Esophagus mucosa (tissue), 1 donor: ENCODE measurements around the gene RBM22. TPM values are rescaled to one million over a fixed set of nuclear protein-coding genes. Genes with fewer than 3 reads are reported as not detected.

Source experiments
- ATAC-seq: fragments of 200-7000 bp; cut with Tn5 transposase; one replicate; pipeline ENCODE4 v1.9.1; 2020
- total RNA-seq: library from RNA; stranded (reverse); gene quantifications from one replicate; pipeline ENCODE4 v1.2.4, GENCODE V29; 2023
- donor health status: DM: yes; HTN: yes; CAD: no.

The RBM22 gene
- total RNA-seq, 1 donor from 2014 or later, result 24.4 TPM

DNA sequence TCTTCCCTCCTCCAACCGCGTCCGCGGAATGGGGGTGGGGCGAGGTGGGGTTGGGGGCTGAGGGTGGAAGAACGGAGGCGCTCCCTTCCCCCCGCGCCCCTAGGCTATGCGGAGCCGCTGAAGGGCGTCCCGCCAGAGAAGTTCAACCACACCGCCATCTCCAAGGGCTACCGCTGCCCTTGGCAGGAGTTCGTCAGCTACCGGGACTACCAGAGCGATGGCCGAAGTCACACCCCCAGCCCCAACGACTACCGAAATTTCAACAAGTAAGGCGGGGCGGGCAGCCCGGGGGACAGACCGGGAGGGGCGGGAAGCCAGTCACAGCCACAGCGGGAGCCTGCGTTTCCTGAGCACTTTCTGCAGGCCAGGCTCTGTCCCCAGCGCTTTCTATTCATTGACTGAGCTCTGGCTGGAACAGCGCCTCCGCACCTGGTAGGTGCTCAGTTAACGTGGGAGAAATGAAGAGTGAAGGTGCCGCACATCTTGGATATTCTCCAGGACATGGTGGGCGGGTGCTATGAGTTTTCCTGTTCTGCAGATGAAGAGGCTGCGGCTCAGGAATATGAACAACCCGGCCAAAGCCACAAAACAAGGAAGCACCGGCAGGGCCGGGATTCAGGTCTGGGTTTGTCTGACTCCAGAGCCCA is 28.5 kb downstream of the RBM22 start:
- ATAC-seq, result peak; percentile 70

DNA sequence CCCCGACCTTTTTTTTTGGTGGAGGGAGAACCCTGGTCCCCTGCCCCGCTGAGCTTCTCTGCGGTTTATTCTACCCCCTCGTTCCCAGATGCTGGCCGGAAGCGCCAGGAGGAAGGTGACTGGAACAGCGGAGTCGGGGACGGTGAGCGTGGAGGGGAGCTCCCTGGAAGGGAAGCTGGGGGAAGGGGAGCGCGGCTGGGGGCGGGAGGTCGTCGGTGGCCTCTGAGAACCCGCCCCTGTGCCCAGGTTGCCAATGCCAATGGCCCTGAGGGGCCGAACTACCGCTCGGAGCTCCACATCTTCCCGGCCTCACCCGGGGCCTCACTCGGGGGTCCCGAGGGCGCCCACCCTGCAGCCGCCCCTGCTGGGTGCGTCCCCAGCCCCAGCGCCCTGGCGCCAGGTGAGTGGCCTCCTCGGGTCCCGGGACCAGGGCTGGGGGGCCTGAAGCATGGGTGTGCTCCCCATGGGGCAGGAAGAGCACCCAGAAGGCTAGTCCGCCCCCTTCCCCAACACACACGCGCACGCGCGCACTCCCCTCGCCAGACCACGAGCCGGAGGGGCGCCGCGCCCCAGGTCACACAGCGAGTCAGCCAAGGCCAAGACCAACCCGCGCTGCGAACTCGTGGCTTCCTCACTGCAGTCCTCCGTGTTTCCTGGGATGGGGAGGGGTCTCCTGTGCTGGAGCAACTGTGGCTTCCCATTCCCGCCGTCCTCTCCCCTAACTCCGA is 29.2 kb downstream of the RBM22 start:
- no peak for ATAC-seq

DNA sequence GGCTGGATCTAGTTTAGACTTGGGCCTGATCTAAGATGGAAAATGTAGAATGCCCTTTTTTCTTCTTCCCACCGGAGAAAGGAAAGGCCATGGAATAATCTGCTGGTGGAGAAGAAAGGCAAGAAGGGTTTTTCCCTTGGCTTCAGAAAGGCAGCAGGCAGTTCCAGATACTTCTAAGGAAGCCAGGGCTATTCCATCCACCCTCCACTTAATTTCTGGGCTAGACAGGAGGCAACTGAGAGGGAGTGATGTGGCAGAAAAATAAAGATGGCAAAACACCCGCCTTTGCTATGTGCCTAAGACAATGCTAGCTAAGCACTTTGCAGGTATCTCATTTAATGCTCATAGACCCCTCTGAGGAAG is 29.9 kb downstream of the RBM22 start:
- ATAC-seq, result no peak

DNA sequence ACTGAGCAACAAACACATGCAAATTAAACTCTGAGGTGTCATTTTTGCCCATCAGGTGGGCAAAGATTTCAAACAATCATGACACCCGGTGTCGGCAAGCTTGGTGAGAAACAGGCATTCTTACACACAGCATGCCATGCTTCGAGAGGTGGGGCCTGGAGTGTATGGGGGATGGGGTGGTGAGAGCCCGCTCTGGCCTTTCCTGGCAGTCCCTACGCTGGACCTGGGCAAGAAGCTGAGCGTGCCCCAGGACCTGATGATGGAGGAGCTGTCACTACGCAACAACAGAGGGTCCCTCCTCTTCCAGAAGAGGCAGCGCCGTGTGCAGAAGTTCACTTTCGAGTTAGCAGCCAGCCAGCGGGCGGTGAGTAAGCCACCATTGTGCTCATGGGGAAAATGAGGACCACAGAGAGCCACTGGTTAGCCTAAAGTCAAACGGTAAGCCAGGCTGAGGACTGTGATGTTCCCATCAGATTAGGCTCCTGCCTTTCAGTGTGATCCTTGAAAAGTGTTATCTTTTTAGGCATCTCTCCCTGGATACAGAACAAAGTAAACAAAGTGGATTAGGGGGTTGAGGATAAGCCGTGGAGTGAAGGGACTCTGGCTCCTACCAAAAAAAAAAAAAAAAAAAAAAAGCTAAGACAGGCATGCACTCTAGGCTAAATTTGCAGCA is 30.5 kb downstream of the RBM22 start:
- no peak for ATAC-seq

DNA sequence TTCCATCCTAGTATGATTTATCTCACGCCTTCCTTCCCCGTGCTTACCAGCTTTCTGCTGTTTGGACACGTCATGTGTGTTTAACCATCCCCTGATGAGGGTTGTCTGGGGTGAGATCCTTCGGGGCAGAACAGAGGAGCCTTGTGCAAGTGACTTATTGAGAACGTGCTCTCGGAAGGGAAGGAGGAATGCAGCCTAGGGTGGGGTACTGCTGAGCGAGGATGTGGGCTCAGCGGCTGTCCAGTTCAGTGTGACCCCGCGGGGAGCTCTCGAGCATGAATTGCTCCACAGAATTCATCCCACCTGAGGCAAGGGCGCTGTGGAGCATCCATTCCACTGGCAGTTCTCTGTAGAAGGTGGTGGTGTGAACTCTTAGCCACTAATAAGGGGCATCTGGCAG is 35.8 kb downstream of the RBM22 start:
- peak; percentile 48 for ATAC-seq

DNA sequence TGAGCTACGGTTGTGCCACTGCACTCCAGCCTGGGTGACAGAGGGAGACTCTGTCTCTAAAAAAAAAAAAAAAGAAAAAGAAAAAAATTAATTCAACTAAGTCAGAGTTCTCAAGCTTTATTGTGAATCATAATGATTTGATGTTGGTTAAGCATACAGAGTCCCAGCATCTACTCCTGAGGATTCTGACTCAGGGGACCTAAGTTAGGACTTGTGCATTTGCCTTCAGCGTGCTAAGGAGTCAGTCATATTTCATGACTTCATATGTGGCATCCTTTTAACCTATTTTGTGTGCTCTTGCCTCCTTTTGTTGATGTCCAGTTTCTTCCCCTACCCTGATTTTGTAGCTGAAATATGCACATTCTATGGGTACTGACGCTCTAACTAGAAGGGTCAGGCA is 36.9 kb downstream of the RBM22 start:
- ATAC-seq, result no peak

DNA sequence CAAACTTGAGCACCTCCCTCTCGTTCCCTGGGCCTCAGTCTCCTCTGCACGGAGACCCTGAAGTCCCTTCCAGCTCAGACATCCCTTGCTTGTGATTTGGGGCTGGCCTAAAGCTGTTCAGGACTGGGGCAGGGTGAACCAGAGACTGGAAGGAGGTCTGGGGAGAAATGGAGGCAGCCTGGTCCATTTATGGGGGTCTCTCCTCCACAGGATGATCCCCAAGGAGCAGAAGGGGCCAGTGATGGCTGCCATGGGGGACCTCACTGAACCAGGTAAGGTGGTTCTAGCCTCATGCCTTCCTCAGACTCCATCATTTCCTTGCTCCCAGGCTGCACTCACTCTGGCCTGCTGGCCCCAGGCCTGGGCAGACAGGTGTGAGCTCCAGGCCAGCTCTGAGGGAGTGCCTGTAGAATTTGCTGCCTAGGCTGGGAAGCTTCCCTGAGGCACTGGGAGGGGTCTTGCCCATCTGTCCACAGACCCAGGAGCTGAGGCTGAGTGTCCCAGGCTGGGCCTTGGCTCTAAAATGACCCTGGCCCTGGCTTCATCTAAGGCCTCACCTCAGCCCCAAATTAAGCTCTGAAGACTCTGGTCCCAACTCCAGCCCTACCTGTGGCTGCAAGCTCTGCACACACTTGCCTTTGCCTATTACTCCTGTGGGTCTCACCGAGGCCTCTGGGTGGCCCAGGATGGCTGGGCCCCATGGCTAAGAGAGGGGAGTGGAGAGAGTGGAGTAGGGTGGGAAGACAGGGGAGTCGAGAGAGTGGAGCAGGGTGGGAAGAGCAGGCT is 37.9 kb downstream of the RBM22 start:
- ATAC-seq, result no peak

DNA sequence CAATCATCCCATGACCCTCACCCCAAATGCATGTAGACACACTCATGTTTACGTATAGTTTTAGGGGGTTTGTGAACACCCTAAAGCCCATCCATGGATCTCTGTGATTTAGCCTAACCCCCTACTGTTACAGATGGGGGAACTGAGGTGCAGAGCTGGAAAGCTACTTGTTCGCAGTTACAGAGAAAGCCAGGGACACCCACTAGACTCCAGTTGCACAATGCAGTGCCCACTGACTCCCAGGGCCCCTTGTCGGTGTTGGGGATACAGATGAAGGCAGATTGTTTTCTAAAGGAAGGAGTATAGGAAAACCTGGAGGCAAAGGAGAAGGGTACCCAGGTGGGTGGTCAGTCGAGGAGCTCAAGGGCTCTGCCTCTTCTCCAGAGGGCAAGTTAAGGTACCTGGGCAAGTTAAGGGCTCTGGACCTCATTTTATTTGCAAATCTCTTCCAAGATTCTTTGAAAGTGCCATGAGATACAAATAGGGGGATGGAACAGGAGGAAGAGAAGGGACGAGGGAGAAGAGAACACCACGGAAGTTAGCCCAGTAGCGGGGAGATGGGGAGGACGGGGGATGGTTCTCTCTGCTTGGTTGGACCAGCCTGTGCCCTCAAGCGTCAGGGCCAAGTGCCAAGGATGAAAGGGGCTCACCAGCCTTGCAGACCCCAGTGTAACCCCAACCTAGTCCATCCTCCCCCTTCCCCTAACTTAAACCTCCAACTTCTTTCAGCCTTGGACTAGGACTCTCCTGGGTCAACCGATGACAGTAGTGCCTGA is 38.9 kb downstream of the RBM22 start:
- ATAC-seq, result no peak

DNA sequence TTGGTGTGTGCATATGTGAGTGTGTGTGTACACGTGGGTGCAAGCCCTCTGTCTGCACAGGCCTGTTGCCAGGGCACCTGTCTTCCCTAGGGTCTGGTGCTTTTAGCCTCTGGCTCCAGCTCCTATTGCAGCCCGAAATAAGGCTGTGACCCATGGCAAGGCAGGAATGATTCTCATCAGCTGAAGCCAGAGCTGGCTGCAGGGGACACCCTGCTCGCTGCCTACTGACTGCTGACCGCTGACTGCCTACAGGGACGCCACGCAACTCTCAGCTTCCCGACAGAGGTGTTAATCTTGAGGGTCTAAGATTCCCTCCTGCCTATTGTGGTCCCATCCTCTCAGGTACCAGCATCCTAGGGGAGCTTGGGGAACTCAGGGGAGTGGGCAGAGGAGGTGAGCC is 39.8 kb downstream of the RBM22 start, which contains the start of gene MYOZ3:
Gene MYOZ3, plus strand, starts transcription at position 166 of the 400 bp plus-strand sequence. CDS start 1,691 bp downstream, outside the sequence.
- ATAC-seq, result no peak

DNA sequence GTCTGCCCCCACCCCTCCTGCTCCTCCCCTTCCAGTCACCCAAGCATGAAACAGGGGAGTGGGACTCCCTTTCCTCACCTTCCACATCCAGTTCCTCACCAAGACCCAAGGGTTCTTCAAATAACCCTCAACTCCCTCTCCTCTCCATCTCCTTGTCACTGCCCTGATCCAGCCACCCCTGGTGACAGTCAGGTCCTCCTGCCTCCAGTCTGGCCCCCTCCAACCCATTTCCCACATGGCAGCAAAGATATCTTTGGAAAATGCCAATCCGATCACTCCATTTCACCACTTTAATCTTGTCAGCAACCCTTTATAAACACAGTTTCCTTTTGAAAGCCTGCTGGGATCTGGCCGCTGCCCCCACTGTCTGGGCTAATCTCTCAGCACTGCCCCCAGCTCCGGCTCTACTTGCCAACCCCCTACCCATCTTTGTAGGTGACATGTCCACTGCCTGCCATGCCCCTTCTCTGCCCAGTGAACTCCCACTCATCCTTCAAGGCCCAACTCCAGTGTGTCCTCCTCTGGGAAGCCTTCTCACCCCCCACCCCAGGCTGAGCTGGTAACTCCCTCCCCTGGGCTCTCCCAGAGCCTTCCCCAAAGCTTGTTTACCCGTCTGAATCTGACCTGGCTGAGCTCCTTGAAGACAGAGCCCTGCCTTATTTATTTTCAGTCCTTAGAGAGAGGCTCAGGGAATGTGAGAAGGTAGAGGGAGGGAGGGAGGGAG is 40.6 kb downstream of the RBM22 start:
- no peak for ATAC-seq

DNA sequence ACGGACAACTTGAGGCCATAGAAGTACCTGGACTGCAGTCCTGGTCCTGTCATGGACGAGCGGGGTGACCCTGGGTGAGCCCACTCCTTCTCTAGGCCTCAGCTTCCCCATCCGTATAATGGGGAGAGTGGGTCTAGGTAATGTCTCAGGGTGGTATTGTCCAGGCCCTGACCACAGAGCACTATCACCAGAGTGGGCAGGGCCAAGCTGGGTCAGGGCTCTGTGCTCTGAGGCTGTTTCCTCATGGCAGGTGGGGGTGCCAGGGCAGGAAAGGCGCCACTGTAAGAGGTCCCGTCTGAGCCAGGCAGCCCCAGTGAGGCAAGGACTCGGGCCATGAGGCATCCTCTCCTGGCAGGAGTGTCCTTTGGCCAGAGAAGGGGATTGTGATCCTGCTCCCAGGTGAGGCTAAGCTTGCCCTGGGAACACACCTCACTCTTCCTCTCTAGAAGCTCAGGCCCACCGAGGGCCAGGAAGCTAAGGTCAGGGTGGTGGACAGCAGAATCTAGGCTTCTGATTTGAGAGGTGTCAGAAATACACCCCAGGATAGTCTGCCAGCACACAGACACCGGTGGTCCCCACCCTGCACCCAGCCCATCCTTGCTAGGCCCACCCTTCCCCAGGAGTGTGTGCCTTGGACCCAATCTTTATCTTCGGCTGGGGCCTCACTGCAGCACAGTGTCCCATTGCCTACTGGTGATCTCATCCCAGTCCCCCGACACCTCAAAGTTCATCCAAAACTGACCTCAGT is 41.3 kb downstream of the RBM22 start:
- ATAC-seq, result no peak

DNA sequence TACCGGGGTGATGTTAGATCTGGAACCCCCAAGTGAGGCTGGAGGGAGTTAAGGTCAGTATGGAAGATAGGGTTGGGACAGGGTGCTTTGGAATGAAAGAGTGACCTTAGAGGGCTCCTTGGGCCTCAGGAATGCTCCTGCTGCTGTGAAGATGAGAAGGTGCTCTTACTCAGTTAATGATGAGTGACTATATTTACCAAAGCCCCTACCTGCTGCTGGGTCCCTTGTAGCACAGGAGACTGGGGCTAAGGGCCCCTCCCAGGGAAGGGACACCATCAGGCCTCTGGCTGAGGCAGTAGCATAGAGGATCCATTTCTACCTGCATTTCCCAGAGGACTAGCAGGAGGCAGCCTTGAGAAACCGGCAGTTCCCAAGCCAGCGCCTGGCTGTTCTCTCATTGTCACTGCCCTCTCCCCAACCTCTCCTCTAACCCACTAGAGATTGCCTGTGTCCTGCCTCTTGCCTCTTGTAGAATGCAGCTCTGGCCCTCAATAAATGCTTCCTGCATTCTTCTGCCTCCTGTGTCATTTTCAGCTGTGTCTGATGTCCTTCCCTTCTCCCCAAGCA is 42.1 kb downstream of the RBM22 start:
- ATAC-seq, result no peak

DNA sequence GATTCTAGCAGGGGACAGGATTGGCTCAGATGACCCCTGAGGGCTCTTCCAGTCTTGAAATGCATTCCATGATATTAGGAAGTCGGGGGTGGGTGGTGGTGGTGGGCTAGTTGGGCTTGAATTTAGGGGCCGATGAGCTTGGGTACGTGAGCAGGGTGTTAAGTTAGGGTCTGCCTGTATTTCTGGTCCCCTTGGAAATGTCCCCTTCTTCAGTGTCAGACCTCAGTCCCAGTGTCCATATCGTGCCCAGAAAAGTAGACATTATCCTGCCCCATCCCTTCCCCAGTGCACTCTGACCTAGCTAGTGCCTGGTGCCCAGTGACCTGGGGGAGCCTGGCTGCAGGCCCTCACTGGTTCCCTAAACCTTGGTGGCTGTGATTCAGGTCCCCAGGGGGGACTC is 42.7 kb downstream of the RBM22 start:
- no peak for ATAC-seq

DNA sequence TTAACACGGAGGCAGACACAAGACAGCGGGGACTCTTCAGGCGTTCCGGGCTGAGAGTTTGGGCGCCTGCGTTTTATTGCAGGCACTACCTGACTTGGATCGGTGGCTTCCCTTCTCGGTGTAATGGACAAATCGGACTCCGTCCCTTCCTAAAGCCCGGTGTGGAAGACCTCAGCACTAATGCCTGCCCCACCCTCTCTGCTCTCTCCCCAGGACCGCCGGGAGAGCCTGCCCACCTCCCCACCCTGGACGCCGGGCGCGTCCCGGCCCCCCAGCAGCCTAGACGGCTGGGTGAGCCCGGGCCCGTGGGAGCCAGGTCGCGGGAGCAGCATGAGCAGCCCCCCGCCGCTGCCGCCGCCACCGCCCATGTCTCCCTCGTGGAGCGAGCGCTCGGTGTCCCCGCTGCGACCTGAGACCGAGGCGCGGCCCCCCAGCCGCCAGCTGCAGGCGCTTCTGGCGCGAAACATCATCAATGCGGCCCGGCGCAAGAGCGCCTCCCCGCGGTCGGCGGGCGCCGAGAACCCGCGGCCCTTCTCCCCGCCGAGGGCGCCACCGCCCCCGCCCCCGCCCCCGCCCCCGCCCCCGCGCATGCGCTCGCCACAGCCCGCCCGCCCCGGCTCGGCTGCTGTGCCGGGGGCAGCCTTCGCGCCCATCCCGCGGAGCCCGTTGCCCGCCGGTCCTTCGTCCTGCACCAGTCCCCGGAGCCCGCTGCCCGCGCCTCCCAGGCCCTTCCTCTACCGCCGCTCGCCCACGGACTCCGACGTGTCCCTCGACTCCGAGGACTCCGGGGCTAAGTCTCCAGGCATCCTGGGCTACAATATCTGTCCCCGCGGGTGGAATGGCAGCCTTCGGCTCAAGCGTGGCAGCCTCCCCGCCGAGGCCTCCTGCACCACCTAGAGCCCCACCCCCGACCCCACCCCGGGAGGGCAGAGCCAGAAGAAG is 44.4 kb downstream of the RBM22 start:
- peak; percentile 74 for ATAC-seq

DNA sequence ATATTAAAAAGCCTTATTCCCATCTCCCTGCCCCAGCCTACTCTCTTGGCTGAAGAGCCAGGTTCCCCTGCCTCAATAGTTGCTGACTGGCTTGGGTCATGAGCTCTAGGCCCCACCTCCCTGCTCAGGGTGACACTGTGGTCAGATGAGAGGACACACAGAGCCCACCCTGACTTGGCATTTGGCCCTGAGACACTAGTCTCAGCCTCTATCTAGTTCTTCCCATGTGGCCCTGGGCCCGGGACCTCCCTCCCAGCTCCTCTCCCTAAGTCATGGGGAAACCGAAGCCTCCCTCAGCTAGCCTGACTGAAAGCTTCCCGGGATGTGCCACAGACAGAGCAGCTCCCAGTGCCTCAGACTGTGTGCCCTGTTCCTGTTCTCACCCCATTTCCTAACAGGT is 45.6 kb downstream of the RBM22 start:
- no peak for ATAC-seq

DNA sequence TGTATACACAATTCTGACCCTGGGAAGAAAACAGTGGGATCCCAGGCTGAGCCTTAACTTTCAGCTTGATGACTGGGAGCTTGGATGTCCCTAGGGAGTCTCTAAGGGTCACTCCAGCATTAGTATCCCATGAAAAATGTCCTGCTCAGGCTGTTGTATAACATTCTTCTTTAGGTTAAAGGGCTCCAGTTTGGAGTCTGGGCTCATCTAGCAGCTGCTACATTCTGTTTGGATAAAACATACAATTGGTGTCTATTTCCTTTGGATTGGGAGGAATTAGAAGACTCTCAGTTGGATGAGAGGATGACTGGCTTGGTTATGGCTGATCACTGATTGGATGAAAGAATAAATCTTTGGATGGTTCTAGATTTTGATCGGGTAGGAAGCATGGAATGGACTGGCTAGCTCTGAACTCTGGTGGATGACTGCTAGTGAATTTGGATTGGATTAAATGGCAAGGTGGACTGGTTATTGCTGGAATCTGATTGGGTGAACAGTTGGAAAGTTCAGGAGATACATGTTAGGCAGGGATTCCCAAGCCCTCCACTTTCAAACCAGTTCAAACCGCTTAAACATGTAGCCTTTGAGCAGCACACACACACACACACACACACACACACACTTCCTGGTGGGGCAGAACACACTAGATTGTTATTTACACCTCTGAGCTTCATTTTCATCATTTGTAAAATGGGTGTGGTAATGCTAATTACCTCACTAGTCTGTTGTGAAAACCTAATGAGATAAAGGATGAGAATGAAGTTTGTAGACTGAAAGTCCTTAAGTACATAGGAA is 46.9 kb downstream of the RBM22 start:
- no peak for ATAC-seq

DNA sequence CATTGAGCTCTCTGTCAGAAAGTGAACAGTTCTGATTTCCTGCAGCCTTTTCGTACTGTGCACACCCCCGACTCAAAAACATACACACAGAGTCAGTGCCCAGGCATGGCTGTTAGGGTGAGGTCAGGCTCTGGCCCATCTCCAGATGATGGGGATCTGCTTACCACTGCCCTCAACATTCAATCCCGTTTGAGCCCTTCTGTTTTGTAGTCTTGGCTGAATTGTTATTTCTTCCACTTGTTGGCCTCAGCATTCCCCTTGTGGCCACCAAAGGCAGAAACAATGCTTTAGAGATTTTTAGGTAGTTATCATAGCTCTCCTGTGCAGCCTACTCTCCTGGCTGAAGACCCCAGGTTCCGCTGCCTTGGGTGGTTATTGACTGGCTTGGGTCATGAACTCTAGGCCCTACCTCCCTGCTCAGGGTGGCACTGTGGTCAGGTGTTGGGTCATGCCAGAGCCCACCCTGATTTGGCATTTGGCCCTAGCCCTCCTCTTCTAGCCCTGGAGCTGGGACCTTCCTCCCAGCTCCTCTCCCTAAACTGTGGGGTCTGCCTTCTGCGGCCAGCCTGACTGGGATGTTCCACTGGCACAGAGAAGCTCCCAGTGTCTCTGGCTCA is 47.6 kb downstream of the RBM22 start:
- ATAC-seq, result no peak
